ENCODE data around the gene CLEC12A. TPM values are rescaled to one million over a fixed set of nuclear protein-coding genes. Genes with fewer than 3 reads are reported as not detected.

The CLEC12A gene
- total and polyA plus RNA-seq, 7 donors = 0.06 to 0.96 (median 0.62) TPM

DNA sequence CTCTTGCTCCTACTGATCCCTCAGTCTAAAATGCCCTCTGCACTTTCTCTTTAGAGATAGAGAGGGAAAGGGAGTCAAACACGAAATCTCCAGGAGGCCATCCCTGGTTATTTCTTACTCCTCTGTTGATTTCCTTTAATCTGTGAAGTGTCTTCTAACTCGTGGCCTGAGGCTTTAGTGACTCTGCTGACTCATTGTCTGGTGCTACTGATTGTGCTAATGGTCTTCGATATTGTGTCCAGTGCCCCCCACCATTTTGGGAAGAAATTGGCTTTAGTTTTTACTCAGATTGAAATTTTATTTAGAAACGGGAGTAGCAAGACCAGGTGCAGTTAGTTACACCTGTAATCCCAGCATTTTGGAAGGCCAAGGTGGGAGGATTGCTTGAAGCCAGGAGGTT is 60.1 kb downstream of the CLEC12A start:
- TF ChIP-seq, protein P1, sequence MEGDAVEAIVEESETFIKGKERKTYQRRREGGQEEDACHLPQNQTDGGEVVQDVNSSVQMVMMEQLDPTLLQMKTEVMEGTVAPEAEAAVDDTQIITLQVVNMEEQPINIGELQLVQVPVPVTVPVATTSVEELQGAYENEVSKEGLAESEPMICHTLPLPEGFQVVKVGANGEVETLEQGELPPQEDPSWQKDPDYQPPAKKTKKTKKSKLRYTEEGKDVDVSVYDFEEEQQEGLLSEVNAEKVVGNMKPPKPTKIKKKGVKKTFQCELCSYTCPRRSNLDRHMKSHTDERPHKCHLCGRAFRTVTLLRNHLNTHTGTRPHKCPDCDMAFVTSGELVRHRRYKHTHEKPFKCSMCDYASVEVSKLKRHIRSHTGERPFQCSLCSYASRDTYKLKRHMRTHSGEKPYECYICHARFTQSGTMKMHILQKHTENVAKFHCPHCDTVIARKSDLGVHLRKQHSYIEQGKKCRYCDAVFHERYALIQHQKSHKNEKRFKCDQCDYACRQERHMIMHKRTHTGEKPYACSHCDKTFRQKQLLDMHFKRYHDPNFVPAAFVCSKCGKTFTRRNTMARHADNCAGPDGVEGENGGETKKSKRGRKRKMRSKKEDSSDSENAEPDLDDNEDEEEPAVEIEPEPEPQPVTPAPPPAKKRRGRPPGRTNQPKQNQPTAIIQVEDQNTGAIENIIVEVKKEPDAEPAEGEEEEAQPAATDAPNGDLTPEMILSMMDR (IDR thresholded peaks at IDR 0.05) = no peak
- Histone ChIP-seq H3K4me1 (no peaks in the 10 kb centered on the region), H3K4me3 (no peak overlapping the region), H3K27me3 (ENCODE audit: insufficient read depth in 3 of 3, low read length in 2 of 3) (no peaks in the 10 kb centered on the region), H3K36me3 (ENCODE audit: insufficient read depth in 1 of 2, low read depth in 1 of 2) (no peaks in the 10 kb centered on the region), H3K9me3 (no peaks in the 10 kb centered on the region), H3K27ac (no peak overlapping the region)
- 69 to 74% (median 72%) methylated on average over 4 of the region's 4 CpGs for WGBS, 3 donors
- intact Hi-C loops (cut with DNase I) = loop anchor here in 1 of 2 donors (5.0 to 10.0 kb wide), 2 partner anchors 111 to 163 kb away; no protein-coding TSS in a partner anchor
- ATAC-seq = no peak
- no peak for DNase-seq

DNA sequence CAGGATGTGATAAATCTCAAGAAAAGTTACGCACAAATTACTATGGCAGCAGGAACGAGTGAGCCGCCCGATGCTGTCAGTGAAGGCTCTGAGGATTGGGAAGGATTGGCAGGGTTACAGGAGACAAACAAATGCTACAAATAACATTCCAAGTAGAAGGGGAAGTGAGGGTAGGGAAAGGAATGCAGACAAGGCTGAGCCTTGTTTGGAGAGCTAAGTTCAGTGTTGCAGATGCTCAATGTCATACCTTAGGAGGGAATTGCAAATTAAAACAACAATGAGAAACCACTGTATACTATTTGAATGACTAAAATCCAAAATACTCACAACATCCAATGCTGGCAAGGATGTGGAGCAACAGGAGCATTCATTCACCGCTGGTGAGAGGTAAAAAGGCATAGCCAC is 60.6 kb downstream of the CLEC12A start:
- TF ChIP-seq, protein P1 (IDR thresholded peaks at IDR 0.05) = no peak
- no peaks in the 10 kb centered on the region for H3K36me3 ChIP-seq (ENCODE audit: insufficient read depth in 1 of 2, low read depth in 1 of 2)
- H3K27me3 ChIP-seq (ENCODE audit: insufficient read depth in 3 of 3, low read length in 2 of 3) = no peaks in the 10 kb centered on the region
- 63 to 75% (median 64%) methylated on average over 5 of the region's 5 CpGs for WGBS, 3 donors
- no peak for DNase-seq
- no peak overlapping the region for H3K4me3 ChIP-seq
- no peak overlapping the region for H3K27ac ChIP-seq
- H3K4me1 ChIP-seq = no peaks in the 10 kb centered on the region
- ATAC-seq = no peak
- H3K9me3 ChIP-seq = no peaks in the 10 kb centered on the region
- intact Hi-C loops (cut with DNase I) = loop anchor here in 1 of 2 donors (5.0 to 10.0 kb wide), 2 partner anchors 111 to 163 kb away; no protein-coding TSS in a partner anchor

GRCh38 chr12:10033783-10034545 is 62.8 kb downstream of the CLEC12A start:
- no peaks in the 10 kb centered on the region for H3K4me1 ChIP-seq
- H3K36me3 ChIP-seq (ENCODE audit: insufficient read depth in 1 of 2, low read depth in 1 of 2) = no peaks in the 10 kb centered on the region
- TF ChIP-seq, protein P1 (IDR thresholded peaks at IDR 0.05) = peak; percentile 49
- ATAC-seq = no peak
- no peaks in the 10 kb centered on the region for H3K9me3 ChIP-seq
- 81 to 83% (median 82%) methylated on average over 1 of the region's 1 CpG for WGBS, 3 donors
- DNase-seq = no peak
- no peak overlapping the region for H3K4me3 ChIP-seq
- no peak overlapping the region for H3K27ac ChIP-seq
- no peaks in the 10 kb centered on the region for H3K27me3 ChIP-seq (ENCODE audit: insufficient read depth in 3 of 3, low read length in 2 of 3)
- intact Hi-C loops (cut with DNase I) = loop anchor here in 1 of 2 donors (5.0 to 10.0 kb wide), 2 partner anchors 108 to 161 kb away; no protein-coding TSS in a partner anchor

Other genes starting within 250 kb of the CLEC12A start
- gene CLECL1, start 238.3 kb upstream of the CLEC12A start, total RNA-seq = under 1 TPM in 1 of 4 donors, not detected in 3; 0.42 TPM
- gene CLECL1, start 238.3 kb upstream of the CLEC12A start, polyA plus RNA-seq = under 1 TPM in 2 of 3 donors, not detected in 1; 0.10 to 0.28 TPM
- gene CD69, start 210.5 kb upstream of the CLEC12A start, total RNA-seq = under 1 TPM; 0.22 to 0.82 (median 0.57) TPM
- gene CD69, start 210.5 kb upstream of the CLEC12A start, polyA plus RNA-seq = 1 to 10 TPM in 1 of 3 donors, under 1 TPM in 2; 0.13 to 1.1 (median 0.14) TPM
- gene KLRF1, start 143.9 kb upstream of the CLEC12A start, total RNA-seq = under 1 TPM in 1 of 4 donors, not detected in 3; 0.49 TPM
- gene KLRF1, start 143.9 kb upstream of the CLEC12A start, polyA plus RNA-seq = under 1 TPM; 0.09 to 0.17 (median 0.12) TPM
- gene CLEC2B, start 102.1 kb upstream of the CLEC12A start, total RNA-seq = 10 to 100 TPM in 2 of 4 donors, 1 to 10 TPM in 2; 5.5 to 24.9 (median 10.5) TPM
- 10 to 100 TPM in 2 of 3 donors, 1 to 10 TPM in 1; 7.8 to 17.3 (median 13.1) TPM for gene CLEC2B, start 102.1 kb upstream of the CLEC12A start, polyA plus RNA-seq
- gene KLRF2, start 89.9 kb upstream of the CLEC12A start, total RNA-seq = not detected
- gene KLRF2, start 89.9 kb upstream of the CLEC12A start, polyA plus RNA-seq = not detected
- not detected for gene CLEC2A, start 39.0 kb upstream of the CLEC12A start, total RNA-seq
- gene CLEC2A, start 39.0 kb upstream of the CLEC12A start, polyA plus RNA-seq = not detected
- not detected for gene CLEC1B, start 27.7 kb downstream of the CLEC12A start, total RNA-seq
- gene CLEC1B, start 27.7 kb downstream of the CLEC12A start, polyA plus RNA-seq = not detected
- gene CLEC12B, start 39.2 kb downstream of the CLEC12A start, total RNA-seq = under 1 TPM in 1 of 4 donors, not detected in 3; 0.15 TPM
- under 1 TPM in 1 of 3 donors, not detected in 2; 0.01 TPM for gene CLEC12B, start 39.2 kb downstream of the CLEC12A start, polyA plus RNA-seq
- not detected for gene CLEC9A, start 59.3 kb downstream of the CLEC12A start, total RNA-seq
- gene CLEC9A, start 59.3 kb downstream of the CLEC12A start, polyA plus RNA-seq = under 1 TPM in 1 of 3 donors, not detected in 2; 0.05 TPM
- gene CLEC1A, start 127.6 kb downstream of the CLEC12A start, total RNA-seq = 1 to 10 TPM; 1.5 to 3.8 (median 1.8) TPM
- gene CLEC1A, start 127.6 kb downstream of the CLEC12A start, polyA plus RNA-seq = 1 to 10 TPM in 2 of 3 donors, under 1 TPM in 1; 0.96 to 2.4 (median 1.7) TPM
- gene CLEC7A, start 158.8 kb downstream of the CLEC12A start, total RNA-seq = 1 to 10 TPM; 1.0 to 3.0 (median 1.3) TPM
- 1 to 10 TPM in 1 of 3 donors, under 1 TPM in 2; 0.27 to 1.3 (median 0.69) TPM for gene CLEC7A, start 158.8 kb downstream of the CLEC12A start, polyA plus RNA-seq
- gene OLR1, start 200.7 kb downstream of the CLEC12A start, total RNA-seq = under 1 TPM in 2 of 4 donors, not detected in 2; 0.56 to 0.66 TPM
- under 1 TPM in 2 of 3 donors, not detected in 1; 0.03 to 0.04 TPM for gene OLR1, start 200.7 kb downstream of the CLEC12A start, polyA plus RNA-seq
- not detected for gene TMEM52B, start 207.6 kb downstream of the CLEC12A start, total RNA-seq
- gene TMEM52B, start 207.6 kb downstream of the CLEC12A start, polyA plus RNA-seq = not detected
- 100 to 1,000 TPM; 124 to 255 (median 218) TPM for gene GABARAPL1, start 241.5 kb downstream of the CLEC12A start, total RNA-seq
- 100 to 1,000 TPM in 2 of 3 donors, 10 to 100 TPM in 1; 36.1 to 268 (median 194) TPM for gene GABARAPL1, start 241.5 kb downstream of the CLEC12A start, polyA plus RNA-seq